WTC11 (cell line): ENCODE data around the gene MTCL1. TPM values are rescaled to one million over a fixed set of nuclear protein-coding genes. Genes with fewer than 3 reads are reported as not detected.
A peak's percentile ranks its signal among the peaks of the same experiment; 100 is the strongest.

ENCODE experiments used
- ATAC-seq: fragments of 200-7000 bp; cut with Tn5 transposase; 2 replicates; pipeline ENCODE4 v1.10.0; 2021; ENCODE audit warnings: mild to moderate bottlenecking, moderate library complexity
- CTCF ChIA-PET: fragments of 300-600 bp; sonication (Branson Sonifier 250); formaldehyde crosslinking; loops from one replicate; lab custom pipeline; 2021; ENCODE audit warnings: antibody characterized with exemption; lab: Charles Lee
- POLR2A ChIA-PET: fragments of 350-600 bp; sonication (Branson Sonifier 250); formaldehyde crosslinking; loops from one replicate; lab custom pipeline; 2021; ENCODE audit warnings: antibody characterized with exemption; lab: Charles Lee
- DNase-seq: peaks from one replicate; pipeline ENCODE4 v3.0.0; 2021; ENCODE audit warnings: low spot score
- H3K27ac Mint-ChIP-seq: 2 replicates; pipeline ENCODE4 v1.8.0; 2021; ENCODE audit warnings: mixed read lengths
- H3K27me3 Mint-ChIP-seq: 2 replicates; pipeline ENCODE4 v1.8.0; 2021; ENCODE audit warnings: low read depth, mild to moderate bottlenecking, moderate library complexity, mixed read lengths
- H3K36me3 Mint-ChIP-seq: 2 replicates; pipeline ENCODE4 v1.8.0; 2021; ENCODE audit warnings: mixed read lengths
- H3K4me1 Mint-ChIP-seq: 2 replicates; pipeline ENCODE4 v1.8.0; 2022; ENCODE audit warnings: mixed read lengths
- H3K4me3 Mint-ChIP-seq: 2 replicates; pipeline ENCODE4 v1.8.0; 2021; ENCODE audit warnings: mild to moderate bottlenecking, moderate library complexity, mixed read lengths
- H3K9me3 Mint-ChIP-seq: 2 replicates; pipeline ENCODE4 v1.8.0; 2021; ENCODE audit warnings: mixed read lengths
- ATF1 ChIP-seq: sonication (generic); formaldehyde crosslinking; IDR thresholded peaks from 2 replicates; pipeline ENCODE4 v1.8.1; 2023; ENCODE audit warnings: mild to moderate bottlenecking, moderate library complexity, missing genetic modification reagents
- CBFB ChIP-seq: sonication (generic); formaldehyde crosslinking; IDR thresholded peaks from 2 replicates; pipeline ENCODE4 v1.8.1; 2022; ENCODE audit warnings: mild to moderate bottlenecking, low read depth, missing genetic modification reagents
- ESRRA ChIP-seq: sonication (generic); formaldehyde crosslinking; IDR thresholded peaks from 2 replicates; pipeline ENCODE4 v1.8.1; 2022; ENCODE audit warnings: mild to moderate bottlenecking, missing genetic modification reagents, borderline replicate concordance
- OVOL2 ChIP-seq: fragments of 250-450 bp; sonication (Bioruptor Pico); IDR thresholded peaks from 2 replicates; pipeline ENCODE4 v1.9.0; 2021; ENCODE audit warnings: mild to moderate bottlenecking, borderline replicate concordance
- TCF7 ChIP-seq: sonication (generic); formaldehyde crosslinking; IDR thresholded peaks from 2 replicates; pipeline ENCODE4 v1.8.0; 2022; ENCODE audit warnings: mild to moderate bottlenecking, low read depth, missing genetic modification reagents, moderate library complexity
- ZNF121 ChIP-seq: sonication (generic); formaldehyde crosslinking; IDR thresholded peaks from 2 replicates; pipeline ENCODE4 v1.8.0; 2023; ENCODE audit warnings: missing genetic modification reagents
- ZNF219 ChIP-seq: sonication (generic); formaldehyde crosslinking; IDR thresholded peaks from 2 replicates; pipeline ENCODE4 v1.8.0; 2023; ENCODE audit warnings: missing genetic modification reagents, mild to moderate bottlenecking, borderline replicate concordance
- ZNF671 ChIP-seq: fragments of 250-450 bp; sonication (Bioruptor Pico); IDR thresholded peaks from 2 replicates; pipeline ENCODE4 v1.8.0; 2021; ENCODE audit warnings: mild to moderate bottlenecking
- total RNA-seq: library from RNA; stranded (reverse); gene quantifications from 3 replicates; pipeline ENCODE4 v1.2.3, GENCODE V29; 2021
- TF ChIP-seq, protein P1 (sequence below): fragments of 250-450 bp; sonication (Bioruptor Pico); IDR thresholded peaks from 2 replicates; pipeline ENCODE4 v1.9.0; 2021; ENCODE audit warnings: mild to moderate bottlenecking
- TF ChIP-seq, protein P2 (sequence below): sonication (generic); formaldehyde crosslinking; IDR thresholded peaks from 2 replicates; pipeline ENCODE4 v1.8.1; 2022; ENCODE audit warnings: missing genetic modification reagents, borderline replicate concordance
- TF ChIP-seq, protein P3 (sequence below): sonication (generic); formaldehyde crosslinking; IDR thresholded peaks from 2 replicates; pipeline ENCODE4 v1.8.0; 2022; ENCODE audit warnings: mild to moderate bottlenecking, missing genetic modification reagents
- TF ChIP-seq, protein P4 (sequence below): sonication (generic); formaldehyde crosslinking; IDR thresholded peaks from 2 replicates; pipeline ENCODE4 v1.8.1; 2022; ENCODE audit warnings: low read depth, missing genetic modification reagents, borderline replicate concordance
- TF ChIP-seq, protein P5 (sequence below): sonication (generic); formaldehyde crosslinking; IDR thresholded peaks from 2 replicates; pipeline ENCODE4 v1.8.0; 2023; ENCODE audit warnings: missing genetic modification reagents, mild to moderate bottlenecking, borderline replicate concordance
- TF ChIP-seq, protein P6 (sequence below): fragments of 250-450 bp; sonication (Bioruptor Pico); IDR thresholded peaks from 2 replicates; pipeline ENCODE4 v1.8.0; 2021; ENCODE audit warnings: mild to moderate bottlenecking

Gene MTCL1
- total RNA-seq, 1 experiment from 2014 or later: 64.3 TPM

DNA sequence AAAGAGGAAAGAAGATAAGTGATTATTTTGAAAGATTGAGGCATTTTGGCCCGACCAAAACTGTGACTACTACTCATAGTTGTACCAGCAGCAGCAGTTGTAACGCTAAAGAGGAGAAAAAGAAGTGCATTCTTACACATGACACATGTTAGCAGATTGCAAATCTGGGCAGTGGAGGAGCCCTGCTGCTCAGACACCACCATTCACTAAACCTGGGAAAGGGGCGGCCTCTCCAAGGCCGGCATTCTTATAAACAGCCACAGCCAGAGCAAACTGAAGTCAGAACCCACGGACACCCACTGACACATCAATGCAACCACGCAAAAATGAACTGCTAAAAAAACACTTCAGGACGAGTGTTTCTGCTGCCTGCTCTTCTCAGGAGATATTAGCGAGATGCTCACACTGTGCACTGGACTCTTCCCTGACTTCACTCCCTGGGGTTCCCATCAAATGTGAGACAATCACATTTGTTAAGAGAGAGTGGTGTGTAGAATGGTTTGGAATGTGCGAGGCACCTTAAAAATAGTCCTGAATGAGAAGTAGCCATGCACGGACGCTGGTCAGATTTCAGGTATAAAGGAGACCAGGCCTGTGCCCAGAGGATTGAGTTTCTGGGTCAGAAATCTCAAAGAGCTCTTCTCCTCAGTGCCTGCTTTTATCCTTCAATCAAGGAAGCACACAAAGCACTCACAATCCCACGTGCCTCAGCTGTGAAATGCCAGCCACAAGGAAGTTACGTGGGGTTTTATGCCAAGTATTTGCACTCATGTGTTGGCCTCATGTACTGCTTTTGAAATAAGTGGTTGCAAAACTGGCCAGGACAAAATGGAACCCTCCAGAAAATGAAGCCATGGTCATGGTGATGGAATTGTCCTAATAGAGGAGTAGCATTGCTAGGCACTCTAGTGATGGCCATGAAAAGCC is 83.4 kb downstream of the MTCL1 start:
- Mint-ChIP-seq H3K27me3 (no peaks in the 10 kb centered on the region), H3K27ac (0 out of 2 replicates have a peak overlapping the region, but pooled peaks have one; percentile 81), H3K4me1 (peaks cover 51% of the 10 kb centered on the region), H3K9me3 (no peaks in the 10 kb centered on the region), H3K4me3 (no peak overlapping the region), H3K36me3 (peaks cover 41% of the 10 kb centered on the region)
- no peak for DNase-seq
- POLR2A ChIA-PET: no interaction called here
- no peak for ATAC-seq
- CTCF ChIA-PET: interaction anchor here (0.8 kb wide), 1 partner anchor 92 kb away, joined by 3 read pairs; no protein-coding TSS in a partner anchor
- TF ChIP-seq, protein P1, sequence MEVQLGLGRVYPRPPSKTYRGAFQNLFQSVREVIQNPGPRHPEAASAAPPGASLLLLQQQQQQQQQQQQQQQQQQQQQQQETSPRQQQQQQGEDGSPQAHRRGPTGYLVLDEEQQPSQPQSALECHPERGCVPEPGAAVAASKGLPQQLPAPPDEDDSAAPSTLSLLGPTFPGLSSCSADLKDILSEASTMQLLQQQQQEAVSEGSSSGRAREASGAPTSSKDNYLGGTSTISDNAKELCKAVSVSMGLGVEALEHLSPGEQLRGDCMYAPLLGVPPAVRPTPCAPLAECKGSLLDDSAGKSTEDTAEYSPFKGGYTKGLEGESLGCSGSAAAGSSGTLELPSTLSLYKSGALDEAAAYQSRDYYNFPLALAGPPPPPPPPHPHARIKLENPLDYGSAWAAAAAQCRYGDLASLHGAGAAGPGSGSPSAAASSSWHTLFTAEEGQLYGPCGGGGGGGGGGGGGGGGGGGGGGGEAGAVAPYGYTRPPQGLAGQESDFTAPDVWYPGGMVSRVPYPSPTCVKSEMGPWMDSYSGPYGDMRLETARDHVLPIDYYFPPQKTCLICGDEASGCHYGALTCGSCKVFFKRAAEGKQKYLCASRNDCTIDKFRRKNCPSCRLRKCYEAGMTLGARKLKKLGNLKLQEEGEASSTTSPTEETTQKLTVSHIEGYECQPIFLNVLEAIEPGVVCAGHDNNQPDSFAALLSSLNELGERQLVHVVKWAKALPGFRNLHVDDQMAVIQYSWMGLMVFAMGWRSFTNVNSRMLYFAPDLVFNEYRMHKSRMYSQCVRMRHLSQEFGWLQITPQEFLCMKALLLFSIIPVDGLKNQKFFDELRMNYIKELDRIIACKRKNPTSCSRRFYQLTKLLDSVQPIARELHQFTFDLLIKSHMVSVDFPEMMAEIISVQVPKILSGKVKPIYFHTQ (CRISPR knock-in tag): no peak

DNA sequence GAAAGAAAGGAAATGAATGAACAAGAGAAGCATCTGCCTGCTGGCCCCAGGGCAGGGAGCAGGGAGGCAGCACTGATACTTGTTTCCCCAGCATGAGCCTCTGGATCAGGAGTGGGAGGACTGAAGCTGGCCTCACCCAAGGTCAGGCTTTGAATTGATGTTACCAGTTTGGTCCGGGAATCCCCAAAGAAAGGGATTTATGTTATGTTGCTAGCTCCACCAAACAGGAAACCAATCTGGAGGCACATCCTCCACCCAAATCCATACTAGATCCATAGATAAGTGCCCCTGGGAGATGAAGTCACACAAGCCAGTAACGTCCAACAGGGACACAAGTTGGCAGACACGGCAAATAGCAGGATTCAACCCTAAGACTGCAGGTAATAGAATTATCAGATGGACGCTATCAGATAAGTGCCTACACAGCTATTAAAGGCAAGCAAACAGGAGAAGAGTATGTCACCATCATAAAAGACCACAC is 85.9 kb downstream of the MTCL1 start:
- Mint-ChIP-seq H3K4me3 (no peak overlapping the region), H3K9me3 (no peaks in the 10 kb centered on the region)
- peak; percentile 12 for ATAC-seq
- TF ChIP-seq CBFB (CRISPR knock-in tag) (no peak), ZNF121 (CRISPR knock-in tag) (0 out of 2 replicates have a peak, but pooled peaks have one; percentile 0)
- TF ChIP-seq, all 79 proteins: peak for 1
- Mint-ChIP-seq H3K4me1 (peaks cover 75% of the 10 kb centered on the region), H3K27ac (peak overlapping the region; percentile 73), H3K27me3 (no peaks in the 10 kb centered on the region), H3K36me3 (peaks cover 24% of the 10 kb centered on the region)
- CTCF ChIA-PET: interaction anchor here (1.0 kb wide), 1 partner anchor 197 kb away, joined by 4 read pairs; no protein-coding TSS in a partner anchor
- DNase-seq: no peak
- POLR2A ChIA-PET: no interaction called here

DNA sequence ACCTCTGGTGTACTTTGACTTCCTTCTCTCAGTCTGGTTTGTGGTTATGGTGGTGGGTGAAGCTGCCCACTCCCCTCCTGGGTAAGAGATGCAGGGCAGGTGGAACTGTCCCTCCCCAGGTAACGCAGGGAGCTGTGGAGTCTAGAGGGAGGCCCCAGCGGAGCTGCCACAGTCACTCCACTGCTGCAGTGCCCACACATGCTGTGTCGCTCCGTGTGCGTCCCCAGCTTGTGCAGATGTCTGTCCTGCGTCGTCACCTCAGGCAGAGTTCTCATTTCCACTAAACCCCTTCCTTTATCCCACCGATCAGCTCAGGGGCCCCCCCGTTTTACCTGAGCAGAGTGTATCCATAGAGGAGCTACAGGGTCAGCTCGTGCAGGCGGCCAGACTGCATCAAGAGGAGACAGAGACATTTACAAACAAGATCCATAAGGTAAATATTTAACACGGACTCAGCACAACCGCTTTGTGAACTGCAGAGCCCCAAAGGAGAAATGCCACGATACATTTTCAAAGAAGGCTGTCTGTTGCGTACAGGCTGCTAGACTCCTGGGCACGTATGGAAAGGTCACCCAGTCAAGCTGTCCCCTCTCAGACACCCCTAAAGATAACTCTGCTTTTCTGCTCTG is 87.4 kb downstream of the MTCL1 start:
- POLR2A ChIA-PET: no interaction called here
- no peak for ATAC-seq
- no peak overlapping the region for H3K4me3 Mint-ChIP-seq
- no peaks in the 10 kb centered on the region for H3K27me3 Mint-ChIP-seq
- H3K9me3 Mint-ChIP-seq: no peaks in the 10 kb centered on the region
- H3K4me1 Mint-ChIP-seq: peaks cover 87% of the 10 kb centered on the region
- H3K36me3 Mint-ChIP-seq: peaks cover 30% of the 10 kb centered on the region
- CTCF ChIA-PET: interaction anchor here (1.4 to 1.6 kb wide), 2 partner anchors 86 to 96 kb away, joined by 3 to 5 read pairs; no protein-coding TSS in a partner anchor
- peak overlapping the region; percentile 91 for H3K27ac Mint-ChIP-seq
- DNase-seq: no peak
- TF ChIP-seq, protein P2, sequence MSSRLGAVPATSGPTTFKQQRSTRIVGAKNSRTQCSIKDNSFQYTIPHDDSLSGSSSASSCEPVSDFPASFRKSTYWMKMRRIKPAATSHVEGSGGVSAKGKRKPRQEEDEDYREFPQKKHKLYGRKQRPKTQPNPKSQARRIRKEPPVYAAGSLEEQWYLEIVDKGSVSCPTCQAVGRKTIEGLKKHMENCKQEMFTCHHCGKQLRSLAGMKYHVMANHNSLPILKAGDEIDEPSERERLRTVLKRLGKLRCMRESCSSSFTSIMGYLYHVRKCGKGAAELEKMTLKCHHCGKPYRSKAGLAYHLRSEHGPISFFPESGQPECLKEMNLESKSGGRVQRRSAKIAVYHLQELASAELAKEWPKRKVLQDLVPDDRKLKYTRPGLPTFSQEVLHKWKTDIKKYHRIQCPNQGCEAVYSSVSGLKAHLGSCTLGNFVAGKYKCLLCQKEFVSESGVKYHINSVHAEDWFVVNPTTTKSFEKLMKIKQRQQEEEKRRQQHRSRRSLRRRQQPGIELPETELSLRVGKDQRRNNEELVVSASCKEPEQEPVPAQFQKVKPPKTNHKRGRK (CRISPR knock-in tag): no peak
- TF ChIP-seq ZNF671 (CRISPR knock-in tag): no peak
- TF ChIP-seq ESRRA (CRISPR knock-in tag): no peak
- TF ChIP-seq OVOL2 (CRISPR knock-in tag): no peak
- TF ChIP-seq, protein P3, sequence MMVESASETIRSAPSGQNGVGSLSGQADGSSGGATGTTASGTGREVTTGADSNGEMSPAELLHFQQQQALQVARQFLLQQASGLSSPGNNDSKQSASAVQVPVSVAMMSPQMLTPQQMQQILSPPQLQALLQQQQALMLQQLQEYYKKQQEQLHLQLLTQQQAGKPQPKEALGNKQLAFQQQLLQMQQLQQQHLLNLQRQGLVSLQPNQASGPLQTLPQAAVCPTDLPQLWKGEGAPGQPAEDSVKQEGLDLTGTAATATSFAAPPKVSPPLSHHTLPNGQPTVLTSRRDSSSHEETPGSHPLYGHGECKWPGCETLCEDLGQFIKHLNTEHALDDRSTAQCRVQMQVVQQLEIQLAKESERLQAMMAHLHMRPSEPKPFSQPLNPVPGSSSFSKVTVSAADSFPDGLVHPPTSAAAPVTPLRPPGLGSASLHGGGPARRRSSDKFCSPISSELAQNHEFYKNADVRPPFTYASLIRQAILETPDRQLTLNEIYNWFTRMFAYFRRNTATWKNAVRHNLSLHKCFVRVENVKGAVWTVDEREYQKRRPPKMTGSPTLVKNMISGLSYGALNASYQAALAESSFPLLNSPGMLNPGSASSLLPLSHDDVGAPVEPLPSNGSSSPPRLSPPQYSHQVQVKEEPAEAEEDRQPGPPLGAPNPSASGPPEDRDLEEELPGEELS: no peak
- TF ChIP-seq, protein P4, sequence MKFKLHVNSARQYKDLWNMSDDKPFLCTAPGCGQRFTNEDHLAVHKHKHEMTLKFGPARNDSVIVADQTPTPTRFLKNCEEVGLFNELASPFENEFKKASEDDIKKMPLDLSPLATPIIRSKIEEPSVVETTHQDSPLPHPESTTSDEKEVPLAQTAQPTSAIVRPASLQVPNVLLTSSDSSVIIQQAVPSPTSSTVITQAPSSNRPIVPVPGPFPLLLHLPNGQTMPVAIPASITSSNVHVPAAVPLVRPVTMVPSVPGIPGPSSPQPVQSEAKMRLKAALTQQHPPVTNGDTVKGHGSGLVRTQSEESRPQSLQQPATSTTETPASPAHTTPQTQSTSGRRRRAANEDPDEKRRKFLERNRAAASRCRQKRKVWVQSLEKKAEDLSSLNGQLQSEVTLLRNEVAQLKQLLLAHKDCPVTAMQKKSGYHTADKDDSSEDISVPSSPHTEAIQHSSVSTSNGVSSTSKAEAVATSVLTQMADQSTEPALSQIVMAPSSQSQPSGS (CRISPR knock-in tag): no peak
- TF ChIP-seq, protein P5, sequence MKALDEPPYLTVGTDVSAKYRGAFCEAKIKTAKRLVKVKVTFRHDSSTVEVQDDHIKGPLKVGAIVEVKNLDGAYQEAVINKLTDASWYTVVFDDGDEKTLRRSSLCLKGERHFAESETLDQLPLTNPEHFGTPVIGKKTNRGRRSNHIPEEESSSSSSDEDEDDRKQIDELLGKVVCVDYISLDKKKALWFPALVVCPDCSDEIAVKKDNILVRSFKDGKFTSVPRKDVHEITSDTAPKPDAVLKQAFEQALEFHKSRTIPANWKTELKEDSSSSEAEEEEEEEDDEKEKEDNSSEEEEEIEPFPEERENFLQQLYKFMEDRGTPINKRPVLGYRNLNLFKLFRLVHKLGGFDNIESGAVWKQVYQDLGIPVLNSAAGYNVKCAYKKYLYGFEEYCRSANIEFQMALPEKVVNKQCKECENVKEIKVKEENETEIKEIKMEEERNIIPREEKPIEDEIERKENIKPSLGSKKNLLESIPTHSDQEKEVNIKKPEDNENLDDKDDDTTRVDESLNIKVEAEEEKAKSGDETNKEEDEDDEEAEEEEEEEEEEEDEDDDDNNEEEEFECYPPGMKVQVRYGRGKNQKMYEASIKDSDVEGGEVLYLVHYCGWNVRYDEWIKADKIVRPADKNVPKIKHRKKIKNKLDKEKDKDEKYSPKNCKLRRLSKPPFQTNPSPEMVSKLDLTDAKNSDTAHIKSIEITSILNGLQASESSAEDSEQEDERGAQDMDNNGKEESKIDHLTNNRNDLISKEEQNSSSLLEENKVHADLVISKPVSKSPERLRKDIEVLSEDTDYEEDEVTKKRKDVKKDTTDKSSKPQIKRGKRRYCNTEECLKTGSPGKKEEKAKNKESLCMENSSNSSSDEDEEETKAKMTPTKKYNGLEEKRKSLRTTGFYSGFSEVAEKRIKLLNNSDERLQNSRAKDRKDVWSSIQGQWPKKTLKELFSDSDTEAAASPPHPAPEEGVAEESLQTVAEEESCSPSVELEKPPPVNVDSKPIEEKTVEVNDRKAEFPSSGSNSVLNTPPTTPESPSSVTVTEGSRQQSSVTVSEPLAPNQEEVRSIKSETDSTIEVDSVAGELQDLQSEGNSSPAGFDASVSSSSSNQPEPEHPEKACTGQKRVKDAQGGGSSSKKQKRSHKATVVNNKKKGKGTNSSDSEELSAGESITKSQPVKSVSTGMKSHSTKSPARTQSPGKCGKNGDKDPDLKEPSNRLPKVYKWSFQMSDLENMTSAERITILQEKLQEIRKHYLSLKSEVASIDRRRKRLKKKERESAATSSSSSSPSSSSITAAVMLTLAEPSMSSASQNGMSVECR (CRISPR knock-in tag): no peak
- no peak for TF ChIP-seq ATF1 (CRISPR knock-in tag)
- TF ChIP-seq TCF7 (CRISPR knock-in tag): no peak
- TF ChIP-seq, protein P6, sequence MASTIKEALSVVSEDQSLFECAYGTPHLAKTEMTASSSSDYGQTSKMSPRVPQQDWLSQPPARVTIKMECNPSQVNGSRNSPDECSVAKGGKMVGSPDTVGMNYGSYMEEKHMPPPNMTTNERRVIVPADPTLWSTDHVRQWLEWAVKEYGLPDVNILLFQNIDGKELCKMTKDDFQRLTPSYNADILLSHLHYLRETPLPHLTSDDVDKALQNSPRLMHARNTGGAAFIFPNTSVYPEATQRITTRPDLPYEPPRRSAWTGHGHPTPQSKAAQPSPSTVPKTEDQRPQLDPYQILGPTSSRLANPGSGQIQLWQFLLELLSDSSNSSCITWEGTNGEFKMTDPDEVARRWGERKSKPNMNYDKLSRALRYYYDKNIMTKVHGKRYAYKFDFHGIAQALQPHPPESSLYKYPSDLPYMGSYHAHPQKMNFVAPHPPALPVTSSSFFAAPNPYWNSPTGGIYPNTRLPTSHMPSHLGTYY (CRISPR knock-in tag): no peak
- no peak for TF ChIP-seq ZNF219 (CRISPR knock-in tag)
